Neural progenitor cell (in vitro differentiated cells): ENCODE results near the gene AQP5.

Source experiments
- CTCF ChIP-seq: fragments of 200-600 bp; sonication (generic); IDR thresholded peaks from 2 replicates; pipeline ENCODE4 v1.5.1; 2017; ENCODE audit warnings: antibody characterized with exemption, mild to moderate bottlenecking
- EZH2 ChIP-seq: fragments of 200-600 bp; sonication (generic); IDR thresholded peaks from 2 replicates; pipeline ENCODE4 v1.6.1; 2017; ENCODE audit warnings: antibody characterized with exemption, mild to moderate bottlenecking, moderate library complexity

GRCh38 chr12:49967042-49967776, 5.5 kb downstream of the AQP5 start:
- peak; percentile 69 for TF ChIP-seq CTCF
- no peak for TF ChIP-seq EZH2
